ENCODE results near the gene KIF5A. TPM values are rescaled to one million over a fixed set of nuclear protein-coding genes. Genes with fewer than 3 reads are reported as not detected.

Gene KIF5A
- total and polyA plus RNA-seq, 5 donors = 0.09 to 0.31 (median 0.20) TPM

GRCh38 chr12:57520053-57520818, 29.6 kb upstream of the KIF5A start, which contains the start of gene DDIT3:
DDIT3 (minus strand) TSS chr12:57520514; CDS start chr12:57517406, 3,108 bp downstream.
- DNase-seq (peak; percentile 100), ATAC-seq (peak; percentile 89)
- under 1% methylated on average over 52 of the region's 52 CpGs for WGBS
- H3K4me3 ChIP-seq (ENCODE audit: low read length) = peak within 1 kb of the TSS; percentile 72
- no peaks in the 10 kb centered on the region for H3K27me3 ChIP-seq (ENCODE audit: control insufficient read depth, insufficient read depth)
- peak within 1 kb of the TSS; percentile 94 for H3K27ac ChIP-seq (ENCODE audit: low read length)
- H3K4me1 ChIP-seq (ENCODE audit: control insufficient read depth, insufficient read depth, low read length) = peaks cover 12% of the 10 kb centered on the region
- H3K9me3 ChIP-seq (ENCODE audit: control insufficient read depth, low read length) = no peaks in the 10 kb centered on the region
- intact Hi-C loops (cut with DNase I) = no loop called here

GRCh38 chr12:57521525-57522010, 28.3 kb upstream of the KIF5A start:
- ATAC-seq (no peak), DNase-seq (peak; percentile 57 to 78 (median 74))
- H3K4me3 ChIP-seq (ENCODE audit: low read length) = peak overlapping the region; percentile 91
- intact Hi-C loops (cut with DNase I) = no loop called here
- H3K27ac ChIP-seq (ENCODE audit: low read length) = peak overlapping the region; percentile 90
- H3K27me3 ChIP-seq (ENCODE audit: control insufficient read depth, insufficient read depth) = no peaks in the 10 kb centered on the region
- WGBS = 34% methylated on average over 17 of the region's 17 CpGs
- peaks cover 12% of the 10 kb centered on the region for H3K4me1 ChIP-seq (ENCODE audit: control insufficient read depth, insufficient read depth, low read length)
- no peaks in the 10 kb centered on the region for H3K9me3 ChIP-seq (ENCODE audit: control insufficient read depth, low read length)

- Histone ChIP-seq H3K27me3 (ENCODE audit: control insufficient read depth, insufficient read depth) (no peaks in the 10 kb centered on the region), H3K27ac (ENCODE audit: low read length) (peak within 1 kb of the TSS; percentile 90), H3K9me3 (ENCODE audit: control insufficient read depth, low read length) (no peaks in the 10 kb centered on the region), H3K4me1 (ENCODE audit: control insufficient read depth, insufficient read depth, low read length) (peaks cover 12% of the 10 kb centered on the region), H3K4me3 (ENCODE audit: low read length) (peak within 1 kb of the TSS; percentile 91)
- intact Hi-C loops (cut with DNase I) = no loop called here
- DNase-seq (peak; percentile 93 to 97 (median 97)), ATAC-seq (peak; percentile 43 to 46)
- WGBS = under 1% methylated on average over 57 of the region's 57 CpGs
Measured at GRCh38 chr12:57522011-57522886, 27.6 kb upstream of the KIF5A start, which contains the start of gene MBD6. MBD6 (plus strand) TSS chr12:57522824; CDS start chr12:57524304, 1,480 bp downstream.

GRCh38 chr12:57522887-57523705, 26.7 kb upstream of the KIF5A start:
- Histone ChIP-seq H3K4me1 (ENCODE audit: control insufficient read depth, insufficient read depth, low read length) (peaks cover 10% of the 10 kb centered on the region), H3K27ac (ENCODE audit: low read length) (peak overlapping the region; percentile 90), H3K27me3 (ENCODE audit: control insufficient read depth, insufficient read depth) (no peaks in the 10 kb centered on the region), H3K4me3 (ENCODE audit: low read length) (peak overlapping the region; percentile 91), H3K9me3 (ENCODE audit: control insufficient read depth, low read length) (no peaks in the 10 kb centered on the region)
- peak; percentile 70 to 88 (median 84) for DNase-seq
- under 1% methylated on average over 38 of the region's 38 CpGs for WGBS
- ATAC-seq = peak in 1 of 2 donors; percentile 1
- intact Hi-C loops (cut with DNase I) = no loop called here

- DNase-seq (no peak), ATAC-seq (no peak)
- Histone ChIP-seq H3K27ac (ENCODE audit: low read length) (peak overlapping the region; percentile 65), H3K27me3 (ENCODE audit: control insufficient read depth, insufficient read depth) (no peaks in the 10 kb centered on the region), H3K4me1 (ENCODE audit: control insufficient read depth, insufficient read depth, low read length) (peaks cover 10% of the 10 kb centered on the region), H3K9me3 (ENCODE audit: control insufficient read depth, low read length) (no peaks in the 10 kb centered on the region), H3K4me3 (ENCODE audit: low read length) (peak overlapping the region; percentile 91)
- 61% methylated on average over 14 of the region's 14 CpGs for WGBS
- intact Hi-C loops (cut with DNase I) = no loop called here
Measured at GRCh38 chr12:57523706-57524614, 25.9 kb upstream of the KIF5A start.

- Histone ChIP-seq H3K9me3 (ENCODE audit: control insufficient read depth, low read length) (no peaks in the 10 kb centered on the region), H3K27ac (ENCODE audit: low read length) (no peak overlapping the region), H3K4me3 (ENCODE audit: low read length) (no peak overlapping the region), H3K4me1 (ENCODE audit: control insufficient read depth, insufficient read depth, low read length) (peaks cover 10% of the 10 kb centered on the region), H3K27me3 (ENCODE audit: control insufficient read depth, insufficient read depth) (no peaks in the 10 kb centered on the region)
- no peak for ATAC-seq
- peak in 1 of 3 donors; percentile 71 for DNase-seq
- 64% methylated on average over 11 of the region's 11 CpGs for WGBS
- intact Hi-C loops (cut with DNase I) = no loop called here
Measured at GRCh38 chr12:57524814-57525614, 24.8 kb upstream of the KIF5A start.

- peaks cover 10% of the 10 kb centered on the region for H3K4me1 ChIP-seq (ENCODE audit: control insufficient read depth, insufficient read depth, low read length)
- H3K27ac ChIP-seq (ENCODE audit: low read length) = no peak overlapping the region
- 77% methylated on average over 16 of the region's 16 CpGs for WGBS
- intact Hi-C loops (cut with DNase I) = no loop called here
- no peaks in the 10 kb centered on the region for H3K9me3 ChIP-seq (ENCODE audit: control insufficient read depth, low read length)
- ATAC-seq (no peak), DNase-seq (peak in 1 of 3 donors; percentile 68)
- H3K4me3 ChIP-seq (ENCODE audit: low read length) = no peak overlapping the region
- no peaks in the 10 kb centered on the region for H3K27me3 ChIP-seq (ENCODE audit: control insufficient read depth, insufficient read depth)
Measured at GRCh38 chr12:57525615-57526383, 24.0 kb upstream of the KIF5A start.

GRCh38 chr12:57526477-57527126, 23.2 kb upstream of the KIF5A start:
- Histone ChIP-seq H3K27ac (ENCODE audit: low read length) (no peak overlapping the region), H3K4me1 (ENCODE audit: control insufficient read depth, insufficient read depth, low read length) (peaks cover 6% of the 10 kb centered on the region), H3K9me3 (ENCODE audit: control insufficient read depth, low read length) (no peaks in the 10 kb centered on the region), H3K27me3 (ENCODE audit: control insufficient read depth, insufficient read depth) (no peaks in the 10 kb centered on the region), H3K4me3 (ENCODE audit: low read length) (no peak overlapping the region)
- intact Hi-C loops (cut with DNase I) = no loop called here
- DNase-seq (no peak), ATAC-seq (no peak)
- 77% methylated on average over 4 of the region's 4 CpGs for WGBS
